K562 (cell line): ENCODE results near the gene HSD17B12. TPM values are rescaled to one million over a fixed set of nuclear protein-coding genes. Genes with fewer than 3 reads are reported as not detected.

Experiments
- ATAC-seq: fragments of 200-7000 bp; cut with Tn5 transposase; 3 replicates; pipeline ENCODE4 v1.9.1; 2020; ENCODE audit warnings: moderate library complexity
- BruUV-seq: library from RNA; stranded (reverse); fragments of 400-500 nt; replicated peaks from 2 replicates; lab custom pipeline; 2021; lab: Mats Ljungman, UMichigan
- CTCF ChIA-PET: fragments of 300-600 bp; formaldehyde crosslinking; extraction: SDS; loops from one replicate; lab custom pipeline; 2021; ENCODE audit warnings: low intra/inter-chr PET ratio; lab: Yijun Ruan, JAX
- POLR2A ChIA-PET: fragments of 300-600, 350-650 bp; sonication (Branson Sonifier 250); formaldehyde crosslinking; extraction: SDS; loops from one replicate; lab custom pipeline; 2021; ENCODE audit warnings: antibody characterized with exemption, inconsistent platforms; lab: Yijun Ruan, JAX
- DNase-seq, 4 experiments: peaks; one replicate each; pipeline versions ENCODE4 v3.0.0 to v3.0.0-alpha.2; 2011 to 2018; ENCODE audit warnings: low spot score in 3 of 4, mixed read lengths in 3 of 4; ENCODE audit errors: extremely low read depth in 1 of 4
- FAIRE-seq: peaks from 2 replicates; lab custom pipeline; 2011; peaks lifted over from hg19 to GRCh38; lab: Jason Lieb, UNC
- H2AFZ ChIP-seq: 2 replicates; pipeline ENCODE4 v1.6.0; 2011; ENCODE audit warnings: low read depth, low read length, control low read depth, inconsistent platforms
- H3K27ac ChIP-seq: fragments of 200-600 bp; 3 replicates; pipeline ENCODE4 v1.8.0; 2011; ENCODE audit warnings: low read depth, mild to moderate bottlenecking, control low read depth, inconsistent platforms, low read length, moderate library complexity, mixed read lengths; ENCODE audit errors: extremely low read depth
- H3K27me3 ChIP-seq, 2 experiments: fragments of 300-600 bp in 1 of 2; 2 replicates in 1 of 2; 3 replicates in 1 of 2; pipeline versions ENCODE4 v1.6.0 to v1.8.0; 2011; ENCODE audit warnings: inconsistent platforms in 2 of 2, low read length in 2 of 2, mild to moderate bottlenecking in 1 of 2, mixed read lengths in 1 of 2, moderate library complexity in 1 of 2; ENCODE audit not compliant: control insufficient read depth in 2 of 2, insufficient read depth in 2 of 2
- H3K36me3 ChIP-seq: fragments of 300-600 bp; 3 replicates; pipeline ENCODE4 v1.8.0; 2011; ENCODE audit warnings: mild to moderate bottlenecking, low read length, inconsistent platforms; ENCODE audit not compliant: control insufficient read depth, insufficient read depth
- H3K4me1 ChIP-seq, 2 experiments: fragments of 200-600 bp in 1 of 2; replicated peaks in 1 of 2; 2 replicates in 1 of 2; 3 replicates in 1 of 2; pipeline versions ENCODE4 v1.5.1 to v1.8.0; 2011; ENCODE audit warnings: inconsistent platforms in 2 of 2, low read length in 2 of 2, mild to moderate bottlenecking in 1 of 2, mixed read lengths in 1 of 2, moderate library complexity in 1 of 2; ENCODE audit not compliant: control insufficient read depth in 2 of 2, insufficient read depth in 2 of 2
- H3K4me2 ChIP-seq: 2 replicates; pipeline ENCODE4 v1.6.1; 2011; ENCODE audit warnings: low read length, control low read depth, inconsistent platforms, mixed read lengths; ENCODE audit not compliant: insufficient read depth
- H3K4me3 ChIP-seq: fragments of 200-600 bp; sonication (generic), shearing (Covaris generic); 2 replicates; pipeline ENCODE4 v1.5.1; 2016; ENCODE audit warnings: control low read depth, inconsistent platforms
- H3K79me2 ChIP-seq: fragments of 200-600 bp; 3 replicates; pipeline ENCODE4 v1.8.0; 2011; ENCODE audit warnings: low read length, inconsistent platforms; ENCODE audit not compliant: control insufficient read depth, insufficient read depth
- H3K9ac ChIP-seq, 2 experiments: 2 replicates each; pipeline versions ENCODE4 v1.6.0 to v1.6.1; 2011; ENCODE audit warnings: low read depth in 2 of 2, low read length in 2 of 2, control low read depth in 1 of 2, inconsistent platforms in 1 of 2, mild to moderate bottlenecking in 1 of 2, mixed read lengths in 1 of 2; ENCODE audit not compliant: insufficient read depth in 1 of 2
- H3K9me1 ChIP-seq: one replicate; pipeline ENCODE4 v1.6.0; 2011; ENCODE audit warnings: inconsistent platforms, mild to moderate bottlenecking, low read length, moderate library complexity; ENCODE audit not compliant: control insufficient read depth, insufficient read depth
- H3K9me3 ChIP-seq: replicated peaks from 2 replicates; pipeline ENCODE4 v1.5.1; 2011; ENCODE audit warnings: low read depth, low read length, inconsistent platforms; ENCODE audit not compliant: control insufficient read depth, insufficient read depth
- H4K20me1 ChIP-seq: replicated peaks from 2 replicates; pipeline ENCODE4 v1.6.1; 2011; ENCODE audit warnings: low read length, inconsistent platforms, mixed read lengths; ENCODE audit not compliant: control insufficient read depth, insufficient read depth
- AFF1 ChIP-seq, 2 experiments: fragments of 450-650 bp; IDR thresholded peaks; 2 replicates each; pipeline ENCODE4 v1.6.1; 2018; ENCODE audit warnings: mild to moderate bottlenecking in 2 of 2, low read depth in 1 of 2; ENCODE audit not compliant: partially characterized antibody in 2 of 2
- CTCF ChIP-seq, 3 experiments: IDR thresholded peaks in 2 of 3; conservative IDR thresholded peaks in 1 of 3; 2 replicates each; pipeline ENCODE4 v1.5.1; 2011 to 2012; ENCODE audit warnings: low read length in 3 of 3, mild to moderate bottlenecking in 3 of 3, control low read depth in 2 of 3, improper control_type of control experiment in 1 of 3, inconsistent platforms in 1 of 3, low read depth in 1 of 3, mixed read lengths in 1 of 3, moderate library complexity in 1 of 3; ENCODE audit not compliant: insufficient read depth in 2 of 3
- HMG20B ChIP-seq: fragments of 250-450 bp; sonication (Bioruptor Pico); IDR thresholded peaks from 2 replicates; pipeline ENCODE4 v1.5.0; 2021; ENCODE audit warnings: mild to moderate bottlenecking
- MXD1 ChIP-seq: fragments of 250-450 bp; sonication (Bioruptor Pico); IDR thresholded peaks from 2 replicates; pipeline ENCODE4 v1.8.0; 2021; ENCODE audit warnings: borderline replicate concordance, mild to moderate bottlenecking, moderate library complexity; ENCODE audit not compliant: poor library complexity, severe bottlenecking
- NCOA6 ChIP-seq: fragments of 450-650 bp; IDR thresholded peaks from 2 replicates; pipeline ENCODE4 v1.6.1; 2017; ENCODE audit warnings: mild to moderate bottlenecking
- POLR2A ChIP-seq: fragments of 450-650 bp; conservative IDR thresholded peaks from 2 replicates; pipeline ENCODE4 v1.6.1; 2016
- RERE ChIP-seq: sonication (generic); formaldehyde crosslinking; IDR thresholded peaks from 2 replicates; pipeline ENCODE4 v1.8.0; 2023; ENCODE audit warnings: missing genetic modification reagents, mild to moderate bottlenecking, borderline replicate concordance
- SRSF9 ChIP-seq: fragments of 200-400 bp; formaldehyde crosslinking; IDR thresholded peaks from 2 replicates; pipeline ENCODE4 v1.6.1; 2017; ENCODE audit warnings: low read depth, low read length, borderline replicate concordance
- ZKSCAN3 ChIP-seq: fragments of 250-450 bp; sonication (Bioruptor Pico); IDR thresholded peaks from 2 replicates; pipeline ENCODE4 v1.4.0; 2020
- ZNF140 ChIP-seq: fragments of 250-450 bp; sonication (Bioruptor Pico); IDR thresholded peaks from 2 replicates; pipeline ENCODE4 v1.8.0; 2021; ENCODE audit warnings: moderate library complexity, mild to moderate bottlenecking, inconsistent platforms
- ZNF212 ChIP-seq: fragments of 450-650 bp; formaldehyde crosslinking; IDR thresholded peaks from 2 replicates; pipeline ENCODE4 v1.4.0; 2020; ENCODE audit warnings: mild to moderate bottlenecking
- WGBS: fragments of 100-300 bp; shearing (Covaris generic); methylation state at CpG from one replicate; pipeline ENCODE4 v1.1.6; 2016; ENCODE audit warnings: low coverage, mixed read lengths; ENCODE audit not compliant: insufficient coverage; ENCODE audit errors: missing lambda C conversion rate; 5-methylcytosine and 5-hydroxymethylcytosine counted together
- in situ Hi-C: fragments of 300-500 bp; cut with MboI; formaldehyde crosslinking; loops from 4 replicates; pipeline ENCODE4 v1.15.0; 2018; ENCODE audit warnings: inconsistent platforms, mixed read lengths
- intact Hi-C: fragments of 100-400 bp; cut with micrococcal nuclease; formaldehyde crosslinking; loops from 2 replicates; pipeline ENCODE4 v1.14.2; 2022
- polyA plus RNA-seq, 8 experiments: library from polyadenylated mRNA; depleted of rRNA in 4 of 8; stranded (reverse) in 5 of 8; unstranded in 3 of 8; fragments of >200 nt; fragmentation: Nextera tagmentation in 2 of 8; fragmentation: Illumina TruSeq in 1 of 8; extraction: Ambion mirVana in 2 of 8; extraction: Trizol in 1 of 8; gene quantifications; 2 replicates each; pipeline versions ENCODE4 v1.2.1 to v1.2.3, GENCODE V29; 2011 to 2014; ENCODE audit warnings: inconsistent platforms in 1 of 8, missing spikeins in 1 of 8
- total RNA-seq, 7 experiments: library from RNA; depleted of rRNA in 6 of 7; stranded (reverse); fragments of >200 nt in 6 of 7; fragmentation: Illumina TruSeq in 2 of 7; extraction: Trizol in 2 of 7; gene quantifications; 2 replicates each; pipeline versions ENCODE4 v1.2.1 to v1.2.3, GENCODE V29; 2011 to 2021; ENCODE audit warnings: low replicate concordance in 1 of 7

The HSD17B12 gene
- total and polyA plus RNA-seq, 9 of the 15 experiments (the other 6 are each of a cell fraction or from before 2014, with no cell fraction given) = 9.1 to 34.5 (median 23.3) TPM

GRCh38 chr11:43712676-43713075 is 32.1 kb downstream of the HSD17B12 start:
- no TSS peak for BruUV-seq
- H3K79me2 ChIP-seq = no peaks in the 10 kb centered on the region; the same call in 2 of the 3 replicates
- H3K9me1 ChIP-seq = no peaks in the 10 kb centered on the region
- H3K36me3 ChIP-seq = no peaks in the 10 kb centered on the region
- ChIA-PET POLR2A (interaction anchor here (1.2 kb wide), 1 partner anchor 9 kb away, joined by 3 read pairs; no protein-coding TSS in a partner anchor), CTCF (no interaction called here)
- no peak overlapping the region for H3K9ac ChIP-seq
- ATAC-seq (no peak), DNase-seq (no peak), FAIRE-seq (no peak)
- H2AFZ ChIP-seq = no peak overlapping the region
- intact Hi-C loops (no loop called here), in situ Hi-C loops (no loop called here)
- no peak overlapping the region for H3K27ac ChIP-seq
- no peaks in the 10 kb centered on the region for H4K20me1 ChIP-seq
- H3K4me3 ChIP-seq = no peak overlapping the region
- H3K4me2 ChIP-seq = no peak overlapping the region
- H3K4me1 ChIP-seq = no peaks in the 10 kb centered on the region
- no peaks in the 10 kb centered on the region for H3K9me3 ChIP-seq
- 47% methylated on average over 4 of the region's 4 CpGs for WGBS
- H3K27me3 ChIP-seq = no peaks in the 10 kb centered on the region
- TF ChIP-seq HMG20B (CRISPR knock-in tag) = no peak
- TF ChIP-seq POLR2A = no peak
- TF ChIP-seq ZKSCAN3 (CRISPR knock-in tag) = no peak
- no peak for TF ChIP-seq ZNF140
- no peak for TF ChIP-seq RERE
- no peak for TF ChIP-seq AFF1 (IDR thresholded peaks at IDR 0.05; ENCODE audit: low read depth in 1 of 2, partially characterized antibody in 2 of 2)
- no peak for TF ChIP-seq NCOA6
- TF ChIP-seq ZNF212 = no peak
- TF ChIP-seq CTCF (IDR thresholded peaks at IDR 0.05 in 2 of 3, conservative IDR thresholded peaks at IDR 0.05 in 1 of 3; ENCODE audit: insufficient read depth in 2 of 3, low read depth in 1 of 3, low read length in 3 of 3) = no peak
- TF ChIP-seq SRSF9 = no peak
- TF ChIP-seq MXD1 (CRISPR knock-in tag) = no peak
